MCF 10A (cell line): ENCODE measurements around the gene SLIT3. TPM values are rescaled to one million over a fixed set of nuclear protein-coding genes. Genes with fewer than 3 reads are reported as not detected.

Source experiments
- BruUV-seq: library from RNA; stranded (reverse); fragments of 400-500 nt; replicated peaks from 2 replicates; lab custom pipeline; 2021; lab: Mats Ljungman, UMichigan
- CTCF ChIA-PET: fragments of 300-600 bp; sonication (Branson Sonifier 250); formaldehyde crosslinking; extraction: SDS; loops from one replicate; lab custom pipeline; 2021; ENCODE audit warnings: antibody characterized with exemption, inconsistent platforms; lab: Yijun Ruan, JAX
- POLR2A ChIA-PET: fragments of 300-600, 350-650 bp; sonication (Branson Sonifier 250); formaldehyde crosslinking; extraction: SDS; loops from one replicate; lab custom pipeline; 2020; ENCODE audit warnings: antibody characterized with exemption, inconsistent platforms; lab: Yijun Ruan, JAX
- DNase-seq: peaks from one replicate; pipeline ENCODE4 v3.0.0-alpha.2; 2018; ENCODE audit not compliant: unreplicated experiment
- H3K27ac Mint-ChIP-seq: one replicate; pipeline ENCODE4 v1.8.0; 2022; ENCODE audit warnings: mild to moderate bottlenecking, low read depth, mixed read lengths; ENCODE audit not compliant: unreplicated experiment
- H3K27me3 Mint-ChIP-seq: one replicate; pipeline ENCODE4 v1.8.0; 2022; ENCODE audit warnings: mixed read lengths; ENCODE audit not compliant: insufficient read depth, unreplicated experiment
- H3K36me3 Mint-ChIP-seq: one replicate; pipeline ENCODE4 v1.8.0; 2022; ENCODE audit warnings: mild to moderate bottlenecking, moderate library complexity, mixed read lengths; ENCODE audit not compliant: insufficient read depth, unreplicated experiment
- H3K4me1 Mint-ChIP-seq: one replicate; pipeline ENCODE4 v1.8.0; 2022; ENCODE audit warnings: mixed read lengths; ENCODE audit not compliant: insufficient read depth, unreplicated experiment
- H3K4me3 Mint-ChIP-seq: one replicate; pipeline ENCODE4 v1.8.0; 2022; ENCODE audit warnings: mild to moderate bottlenecking, moderate library complexity, mixed read lengths; ENCODE audit not compliant: unreplicated experiment
- H3K9me3 Mint-ChIP-seq: one replicate; pipeline ENCODE4 v1.8.0; 2022; ENCODE audit warnings: mixed read lengths; ENCODE audit not compliant: unreplicated experiment
- CTCF ChIP-seq: fragments of 200-600 bp; IDR thresholded peaks from one replicate; pipeline ENCODE4 v1.8.0; 2022; ENCODE audit warnings: antibody characterized with exemption, mild to moderate bottlenecking; ENCODE audit not compliant: unreplicated experiment
- intact Hi-C: fragments of 100-400 bp; cut with micrococcal nuclease; formaldehyde crosslinking; loops from 2 replicates; pipeline ENCODE4 v1.14.1; 2022
- total RNA-seq: library from RNA; stranded (reverse); gene quantifications from 2 replicates; pipeline ENCODE4 v1.2.3, GENCODE V29; 2022

The SLIT3 gene
- total RNA-seq, 1 experiment from 2014 or later, result 0.89 TPM

GRCh38 chr5:169251333-169252084 is 49.4 kb downstream of the SLIT3 start:
- H3K4me3 Mint-ChIP-seq, result no peak overlapping the region
- intact Hi-C loops, result no loop called here
- DNase-seq, result no peak
- BruUV-seq, result no TSS peak
- no peak for TF ChIP-seq CTCF
- no peaks in the 10 kb centered on the region for H3K36me3 Mint-ChIP-seq
- ChIA-PET POLR2A (no interaction called here), CTCF (interaction anchor here (0.8 to 1.5 kb wide), 4 partner anchors 11 to 264 kb away, joined by 3 to 5 read pairs (median 4); no protein-coding TSS in a partner anchor)
- no peaks in the 10 kb centered on the region for H3K4me1 Mint-ChIP-seq
- H3K27ac Mint-ChIP-seq, result no peak overlapping the region
- H3K27me3 Mint-ChIP-seq, result no peaks in the 10 kb centered on the region
- peaks cover 15% of the 10 kb centered on the region for H3K9me3 Mint-ChIP-seq

GRCh38 chr5:169250887-169251286 is 50.1 kb downstream of the SLIT3 start:
- BruUV-seq, result no TSS peak
- Mint-ChIP-seq H3K27ac (no peak overlapping the region), H3K27me3 (no peaks in the 10 kb centered on the region), H3K4me3 (no peak overlapping the region), H3K4me1 (no peaks in the 10 kb centered on the region), H3K9me3 (peaks cover 16% of the 10 kb centered on the region), H3K36me3 (no peaks in the 10 kb centered on the region)
- intact Hi-C loops, result no loop called here
- no peak for DNase-seq
- ChIA-PET CTCF (interaction anchor here (0.6 to 0.8 kb wide), 3 partner anchors 20 to 297 kb away, joined by 3 to 4 read pairs (median 3); no protein-coding TSS in a partner anchor), POLR2A (interaction anchor here (0.6 kb wide), 1 partner anchor 285 kb away, joined by 3 read pairs; no protein-coding TSS in a partner anchor)
- no peak for TF ChIP-seq CTCF

GRCh38 chr5:169248996-169249395 is 51.9 kb downstream of the SLIT3 start:
- CTCF ChIA-PET, result interaction anchor here (0.9 kb wide), 1 partner anchor 18 kb away, joined by 4 read pairs; no protein-coding TSS in a partner anchor
- intact Hi-C loops, result no loop called here
- no peaks in the 10 kb centered on the region for H3K27me3 Mint-ChIP-seq
- no peaks in the 10 kb centered on the region for H3K36me3 Mint-ChIP-seq
- H3K9me3 Mint-ChIP-seq, result peaks cover 27% of the 10 kb centered on the region
- TF ChIP-seq CTCF, result no peak
- no peak overlapping the region for H3K4me3 Mint-ChIP-seq
- BruUV-seq, result no TSS peak
- no peaks in the 10 kb centered on the region for H3K4me1 Mint-ChIP-seq
- no peak overlapping the region for H3K27ac Mint-ChIP-seq
- no peak for DNase-seq
- POLR2A ChIA-PET, result no interaction called here

GRCh38 chr5:169248550-169248949 is 52.4 kb downstream of the SLIT3 start:
- Mint-ChIP-seq H3K4me3 (no peak overlapping the region), H3K27ac (no peak overlapping the region), H3K36me3 (no peaks in the 10 kb centered on the region), H3K4me1 (no peaks in the 10 kb centered on the region), H3K9me3 (peaks cover 27% of the 10 kb centered on the region), H3K27me3 (no peaks in the 10 kb centered on the region)
- intact Hi-C loops, result no loop called here
- TF ChIP-seq CTCF, result no peak
- no TSS peak for BruUV-seq
- ChIA-PET POLR2A (no interaction called here), CTCF (interaction anchor here (0.9 kb wide), 1 partner anchor 19 kb away, joined by 4 read pairs; no protein-coding TSS in a partner anchor)
- no peak for DNase-seq
